Kidney epithelial cell (primary cell): ENCODE measurements around the gene ABCA7. TPM values are rescaled to one million over a fixed set of nuclear protein-coding genes. Genes with fewer than 3 reads are reported as not detected.
"Not testable (repeated sequence)": the region's sequence is repeated elsewhere in the genome, so short reads cannot be mapped to it uniquely, and the experiment has no call there.

Source experiments
- DNase-seq: peaks from one replicate; pipeline ENCODE4 v3.0.0-alpha.2; 2010; ENCODE audit warnings: low read depth
- H3K27me3 ChIP-seq: 2 replicates; pipeline ENCODE4 v1.6.0; 2011; ENCODE audit warnings: low read length; ENCODE audit not compliant: control insufficient read depth, insufficient read depth
- H3K36me3 ChIP-seq: 2 replicates; pipeline ENCODE4 v1.5.1; 2011; ENCODE audit warnings: low read length; ENCODE audit not compliant: control insufficient read depth, insufficient read depth
- H3K4me3 ChIP-seq: 2 replicates; pipeline ENCODE4 v1.5.1; 2011; ENCODE audit warnings: low read depth, mild to moderate bottlenecking, control low read depth, low read length
- total RNA-seq: library from RNA; depleted of rRNA; stranded (reverse); fragments of >200 nt; gene quantifications from 2 replicates; pipeline ENCODE4 v1.2.3, GENCODE V29; 2015
- TF ChIP-seq, protein P1 (sequence below): IDR thresholded peaks from 2 replicates; pipeline ENCODE4 v1.5.1; 2011; ENCODE audit warnings: mild to moderate bottlenecking, moderate library complexity, low read length, control low read depth, inconsistent platforms; ENCODE audit not compliant: insufficient read depth, poor library complexity, severe bottlenecking

Gene ABCA7
- total RNA-seq, 1 donor from 2014 or later: 16.4 TPM

DNA sequence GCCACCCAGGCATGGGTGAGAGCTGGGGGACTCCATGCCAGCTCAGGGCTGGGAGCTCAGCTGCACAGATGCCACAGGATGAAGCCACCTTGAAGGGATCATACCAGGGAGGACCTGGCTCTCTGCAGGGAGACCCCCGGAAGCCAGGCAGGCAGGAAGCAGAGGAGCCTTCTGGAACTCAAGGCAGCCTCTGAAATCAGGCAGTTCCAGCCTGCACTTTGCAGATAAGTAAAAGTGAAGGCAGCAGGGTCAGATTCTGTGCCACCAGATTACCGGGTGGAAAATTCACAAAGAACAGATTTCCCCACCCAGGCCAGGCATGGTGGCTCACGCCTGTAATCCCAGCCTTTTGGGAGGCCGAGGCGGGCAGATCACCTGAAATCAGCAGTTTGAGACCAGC is 21.5 kb upstream of the ABCA7 start:
- Histone ChIP-seq H3K27me3 (no peaks in the 10 kb centered on the region), H3K36me3 (no peaks in the 10 kb centered on the region), H3K4me3 (no peak overlapping the region)
- DNase-seq: no peak
- TF ChIP-seq, protein P1, sequence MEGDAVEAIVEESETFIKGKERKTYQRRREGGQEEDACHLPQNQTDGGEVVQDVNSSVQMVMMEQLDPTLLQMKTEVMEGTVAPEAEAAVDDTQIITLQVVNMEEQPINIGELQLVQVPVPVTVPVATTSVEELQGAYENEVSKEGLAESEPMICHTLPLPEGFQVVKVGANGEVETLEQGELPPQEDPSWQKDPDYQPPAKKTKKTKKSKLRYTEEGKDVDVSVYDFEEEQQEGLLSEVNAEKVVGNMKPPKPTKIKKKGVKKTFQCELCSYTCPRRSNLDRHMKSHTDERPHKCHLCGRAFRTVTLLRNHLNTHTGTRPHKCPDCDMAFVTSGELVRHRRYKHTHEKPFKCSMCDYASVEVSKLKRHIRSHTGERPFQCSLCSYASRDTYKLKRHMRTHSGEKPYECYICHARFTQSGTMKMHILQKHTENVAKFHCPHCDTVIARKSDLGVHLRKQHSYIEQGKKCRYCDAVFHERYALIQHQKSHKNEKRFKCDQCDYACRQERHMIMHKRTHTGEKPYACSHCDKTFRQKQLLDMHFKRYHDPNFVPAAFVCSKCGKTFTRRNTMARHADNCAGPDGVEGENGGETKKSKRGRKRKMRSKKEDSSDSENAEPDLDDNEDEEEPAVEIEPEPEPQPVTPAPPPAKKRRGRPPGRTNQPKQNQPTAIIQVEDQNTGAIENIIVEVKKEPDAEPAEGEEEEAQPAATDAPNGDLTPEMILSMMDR: no peak

DNA sequence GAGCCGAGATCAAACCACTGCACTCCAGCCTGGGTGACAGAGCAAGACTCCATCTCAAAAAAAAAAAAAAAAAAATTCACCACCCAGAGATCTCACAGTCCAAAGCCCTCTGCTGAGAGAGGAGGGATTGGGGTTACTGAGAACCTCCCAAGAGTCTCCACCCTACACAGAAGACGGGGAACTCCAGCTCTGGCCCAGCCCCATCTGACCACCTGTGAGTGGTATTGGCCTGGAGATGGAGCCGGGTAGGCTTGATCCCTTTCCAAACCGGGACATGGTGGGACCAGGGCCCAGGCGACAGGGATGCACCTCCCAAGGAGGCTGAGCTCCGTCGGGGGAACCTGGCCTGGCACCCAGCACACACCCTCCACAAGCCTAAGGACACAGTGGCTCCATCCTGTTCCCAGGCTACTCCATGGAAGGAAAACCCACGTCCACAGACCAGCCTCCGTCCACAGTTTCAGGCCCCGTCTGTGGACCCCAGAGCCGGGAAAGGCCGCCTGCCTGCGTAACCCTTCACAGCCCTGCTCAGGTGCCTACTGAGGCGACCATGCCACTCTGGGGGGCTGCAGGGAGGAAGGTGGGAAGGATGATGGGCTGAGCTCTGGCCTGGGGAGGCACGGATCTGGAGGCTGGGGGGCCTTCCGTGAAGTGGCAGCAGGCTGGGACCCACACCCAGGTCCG is 20.8 kb upstream of the ABCA7 start:
- Histone ChIP-seq H3K4me3 (peak overlapping the region; percentile 80), H3K36me3 (no peaks in the 10 kb centered on the region), H3K27me3 (no peaks in the 10 kb centered on the region)
- DNase-seq: no peak
- TF ChIP-seq, protein P1: no peak

DNA sequence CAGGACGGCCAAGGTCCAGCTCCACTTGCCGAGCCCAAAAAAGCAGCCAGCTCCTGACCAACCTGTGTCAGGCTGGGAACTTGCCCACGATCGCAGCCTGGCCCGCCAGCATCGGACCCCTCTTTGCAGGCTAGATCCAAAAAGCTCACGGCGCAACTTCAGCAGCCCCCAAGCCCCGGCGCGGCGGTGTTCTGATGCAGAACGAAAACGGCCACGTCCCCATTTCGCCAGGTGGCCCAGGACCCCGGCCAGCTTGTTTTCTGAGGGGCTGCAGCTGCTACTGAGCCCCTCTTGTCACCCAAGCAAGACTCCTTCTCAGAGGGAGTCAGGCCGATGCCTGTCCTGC is 20.3 kb upstream of the ABCA7 start:
- Histone ChIP-seq H3K4me3 (peak overlapping the region; percentile 80), H3K27me3 (no peaks in the 10 kb centered on the region), H3K36me3 (no peaks in the 10 kb centered on the region)
- no peak for DNase-seq
- TF ChIP-seq, protein P1: no peak

DNA sequence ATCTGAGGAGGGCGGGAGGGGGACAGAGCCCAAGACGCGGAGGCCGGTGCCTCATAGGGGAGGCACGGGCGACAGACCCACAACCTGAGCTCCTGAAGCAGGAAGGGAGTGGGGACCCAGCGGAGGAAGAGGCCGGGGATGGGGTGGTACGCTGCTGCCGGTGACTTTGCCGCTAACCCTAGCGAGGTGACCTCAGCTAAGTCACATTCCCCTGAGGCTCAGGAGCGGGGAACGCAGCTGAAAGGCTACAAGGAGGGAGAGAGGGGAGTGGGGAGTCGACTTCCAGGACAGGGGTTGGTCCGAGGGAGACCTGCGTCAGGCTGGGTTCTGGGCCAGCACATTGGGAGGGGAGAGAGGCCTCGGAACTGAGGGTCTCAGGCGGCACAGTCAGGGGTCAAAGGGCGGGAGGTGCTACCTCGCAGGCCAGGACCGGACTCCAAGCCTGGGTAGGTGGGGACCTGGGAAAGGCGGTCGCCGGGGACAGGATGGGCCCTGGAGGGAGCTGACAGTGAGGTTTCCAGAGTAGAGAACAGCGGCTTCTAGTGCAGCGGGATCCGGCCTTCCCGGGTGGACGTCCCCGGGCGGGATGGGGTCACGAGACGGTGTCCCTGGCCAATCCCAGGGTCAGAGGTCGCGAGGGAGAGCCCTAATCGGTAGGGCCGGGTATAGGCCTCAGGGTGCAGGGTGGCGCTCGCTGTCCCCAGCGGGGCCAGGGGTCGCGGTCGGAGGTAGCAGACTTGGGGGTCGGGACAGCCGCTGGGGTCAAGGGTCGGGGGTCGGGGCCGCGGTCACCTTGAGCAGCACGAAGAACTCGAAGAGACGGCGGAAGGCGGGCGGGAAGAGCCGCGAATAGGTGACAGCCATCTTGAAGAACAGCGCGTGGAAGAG is 19.7 kb upstream of the ABCA7 start:
- TF ChIP-seq, protein P1: no peak

DNA sequence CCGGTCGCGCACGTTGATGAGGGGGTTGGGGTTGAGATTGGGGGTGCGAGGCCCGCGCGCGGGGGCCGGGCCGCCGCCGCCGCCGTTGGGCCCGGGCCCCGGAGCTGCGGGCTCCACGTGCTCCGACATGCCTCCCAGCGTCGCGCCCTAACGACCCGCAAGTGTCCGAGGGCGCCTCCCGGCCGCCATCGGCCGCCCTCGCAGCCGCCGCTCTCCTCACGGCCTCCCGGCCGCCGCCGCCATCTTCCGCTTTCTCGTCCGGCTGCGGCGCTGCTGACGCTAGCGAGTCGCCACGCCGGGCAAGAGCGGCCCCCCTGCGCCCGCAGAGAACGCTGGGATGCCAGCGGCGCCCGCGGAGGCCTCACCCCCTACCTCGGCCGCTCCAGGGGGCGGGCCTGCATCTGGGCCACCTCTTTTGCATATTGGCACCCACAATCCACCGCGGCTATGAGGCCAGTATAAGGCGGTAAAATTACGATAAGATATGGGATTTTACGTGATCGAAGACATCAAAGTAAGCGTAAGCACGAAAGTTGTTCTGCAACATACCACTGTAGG is 19.0 kb upstream of the ABCA7 start, which contains the start of gene TMEM259:
Gene TMEM259, minus strand, starts transcription at position 256 of the 558 bp plus-strand sequence. Its CDS starts 127 bp downstream, at position 129.
- no peaks in the 10 kb centered on the region for H3K36me3 ChIP-seq
- H3K27me3 ChIP-seq: no peaks in the 10 kb centered on the region
- DNase-seq: peak; percentile 69
- H3K4me3 ChIP-seq: peak within 1 kb of the TSS; percentile 80
- TF ChIP-seq, protein P1: no peak

More for the DNA sequence above, 19.7 kb upstream of the ABCA7 start:
- Histone ChIP-seq H3K36me3 (no peaks in the 10 kb centered on the region), H3K27me3 (no peaks in the 10 kb centered on the region), H3K4me3 (peak overlapping the region; percentile 80)
- DNase-seq: no peak

DNA sequence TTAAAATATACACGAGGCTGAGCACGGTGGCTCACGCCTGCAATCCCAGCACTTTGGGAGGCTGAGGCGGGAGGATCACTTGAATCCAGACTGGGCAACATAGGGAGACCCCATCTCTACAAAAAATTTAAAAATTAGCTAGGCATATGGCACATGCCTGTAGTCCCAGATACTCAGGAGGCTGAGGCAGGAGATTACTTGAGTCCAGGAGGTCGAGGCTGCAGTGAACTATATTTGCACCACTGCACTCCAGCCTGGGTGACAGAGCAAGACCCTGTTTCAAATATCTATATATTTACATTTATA is 16.1 kb upstream of the ABCA7 start:
- H3K36me3 ChIP-seq, DNase-seq, H3K4me3 ChIP-seq, H3K27me3 ChIP-seq: not testable (repeated sequence)

DNA sequence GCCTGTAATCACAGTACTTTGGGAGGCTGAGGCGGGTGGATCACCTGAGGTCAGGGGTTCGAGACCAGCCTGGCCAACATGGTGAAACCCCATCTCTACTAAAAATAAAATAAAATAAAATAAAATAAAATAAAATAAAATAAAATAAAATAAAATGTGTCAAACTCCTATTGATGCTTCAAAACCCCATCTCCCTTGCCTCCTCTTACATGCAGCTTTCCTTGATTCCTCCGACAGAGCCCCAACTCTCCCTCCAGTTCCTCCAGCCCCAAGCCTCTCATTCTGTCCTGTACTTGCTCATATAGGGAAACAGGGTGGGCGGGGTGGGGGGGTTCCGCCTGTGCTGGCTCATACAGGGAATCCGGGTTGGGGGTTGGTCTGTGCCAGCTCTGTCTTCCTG is 14.8 kb upstream of the ABCA7 start:
- not testable (repeated sequence) for H3K36me3 ChIP-seq, DNase-seq, H3K4me3 ChIP-seq, H3K27me3 ChIP-seq
